ENCODE data around the gene IMMT.

DNA sequence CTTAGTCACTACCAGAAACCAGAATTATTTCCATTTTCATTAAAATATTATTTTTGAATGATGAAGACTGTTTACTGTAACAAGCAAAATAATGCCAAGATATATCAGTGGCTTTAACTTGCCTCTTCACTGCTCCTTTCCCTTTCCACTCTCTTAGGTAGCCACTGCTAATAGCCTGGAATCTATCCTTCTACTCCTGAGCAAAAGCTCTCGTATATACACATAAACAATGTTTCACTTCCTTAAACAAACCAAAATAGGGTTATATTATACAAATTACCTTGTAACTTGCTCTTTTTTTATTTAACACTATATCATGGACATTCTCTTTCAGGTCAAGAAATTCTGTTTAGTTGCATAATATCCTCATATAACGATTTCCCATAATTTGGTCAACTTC is 20.8 kb downstream of the IMMT start:
- TF ChIP-seq CTCF (conservative IDR thresholded peaks at IDR 0.05; ENCODE audit: low read depth in 2 of 2) (no peak), POLR2AphosphoS5 (IDR thresholded peaks at IDR 0.05; ENCODE audit: low read depth) (no peak), JUNB (IDR thresholded peaks at IDR 0.05; ENCODE audit: unreplicated experiment) (no peak), CREB1 (CRISPR knock-in tag; IDR thresholded peaks at IDR 0.05; ENCODE audit: low read depth) (no peak), EZH2phosphoT487 (IDR thresholded peaks at IDR 0.05; ENCODE audit: unreplicated experiment) (no peak), EZH2 (IDR thresholded peaks at IDR 0.05; ENCODE audit: low read depth, unreplicated experiment) (no peak), STAT1 (IDR thresholded peaks at IDR 0.05; ENCODE audit: unreplicated experiment) (no peak), ETS1 (IDR thresholded peaks at IDR 0.05) (no peak), ZNF331 (CRISPR knock-in tag; IDR thresholded peaks at IDR 0.05; ENCODE audit: low read depth) (no peak), NANOG (IDR thresholded peaks at IDR 0.05; ENCODE audit: borderline replicate concordance) (no peak)
- TF ChIP-seq, protein P1, sequence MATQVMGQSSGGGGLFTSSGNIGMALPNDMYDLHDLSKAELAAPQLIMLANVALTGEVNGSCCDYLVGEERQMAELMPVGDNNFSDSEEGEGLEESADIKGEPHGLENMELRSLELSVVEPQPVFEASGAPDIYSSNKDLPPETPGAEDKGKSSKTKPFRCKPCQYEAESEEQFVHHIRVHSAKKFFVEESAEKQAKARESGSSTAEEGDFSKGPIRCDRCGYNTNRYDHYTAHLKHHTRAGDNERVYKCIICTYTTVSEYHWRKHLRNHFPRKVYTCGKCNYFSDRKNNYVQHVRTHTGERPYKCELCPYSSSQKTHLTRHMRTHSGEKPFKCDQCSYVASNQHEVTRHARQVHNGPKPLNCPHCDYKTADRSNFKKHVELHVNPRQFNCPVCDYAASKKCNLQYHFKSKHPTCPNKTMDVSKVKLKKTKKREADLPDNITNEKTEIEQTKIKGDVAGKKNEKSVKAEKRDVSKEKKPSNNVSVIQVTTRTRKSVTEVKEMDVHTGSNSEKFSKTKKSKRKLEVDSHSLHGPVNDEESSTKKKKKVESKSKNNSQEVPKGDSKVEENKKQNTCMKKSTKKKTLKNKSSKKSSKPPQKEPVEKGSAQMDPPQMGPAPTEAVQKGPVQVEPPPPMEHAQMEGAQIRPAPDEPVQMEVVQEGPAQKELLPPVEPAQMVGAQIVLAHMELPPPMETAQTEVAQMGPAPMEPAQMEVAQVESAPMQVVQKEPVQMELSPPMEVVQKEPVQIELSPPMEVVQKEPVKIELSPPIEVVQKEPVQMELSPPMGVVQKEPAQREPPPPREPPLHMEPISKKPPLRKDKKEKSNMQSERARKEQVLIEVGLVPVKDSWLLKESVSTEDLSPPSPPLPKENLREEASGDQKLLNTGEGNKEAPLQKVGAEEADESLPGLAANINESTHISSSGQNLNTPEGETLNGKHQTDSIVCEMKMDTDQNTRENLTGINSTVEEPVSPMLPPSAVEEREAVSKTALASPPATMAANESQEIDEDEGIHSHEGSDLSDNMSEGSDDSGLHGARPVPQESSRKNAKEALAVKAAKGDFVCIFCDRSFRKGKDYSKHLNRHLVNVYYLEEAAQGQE (IDR thresholded peaks at IDR 0.05; ENCODE audit: unreplicated experiment): no peak
